IMR-90 (cell line): ENCODE data around the gene GOLGA8S. TPM values are rescaled to one million over a fixed set of nuclear protein-coding genes. Genes with fewer than 3 reads are reported as not detected.
"Not testable (repeated sequence)": the region's sequence is repeated elsewhere in the genome, so short reads cannot be mapped to it uniquely, and the experiment has no call there.

ENCODE experiments used
- ATAC-seq: fragments of 200-7000 bp; cut with Tn5 transposase; 2 replicates; pipeline ENCODE4 v1.9.1; 2020; ENCODE audit warnings: low read depth, mild to moderate bottlenecking, moderate library complexity
- BruUV-seq: library from RNA; stranded (reverse); fragments of 400-500 nt; replicated peaks from 2 replicates; lab custom pipeline; 2021; lab: Mats Ljungman, UMichigan
- CTCF ChIA-PET: fragments of 300-600 bp; formaldehyde crosslinking; extraction: SDS; loops from one replicate; lab custom pipeline; 2021; ENCODE audit warnings: antibody characterized with exemption; lab: Yijun Ruan, JAX
- POLR2A ChIA-PET: fragments of 300-600 bp; sonication (Branson Sonifier 250); formaldehyde crosslinking; loops from one replicate; lab custom pipeline; 2022; ENCODE audit warnings: antibody characterized with exemption; ENCODE audit not compliant: unreplicated experiment; lab: Charles Lee
- DNase-seq: peaks from one replicate; pipeline ENCODE4 v3.0.0; 2013
- H2AFZ ChIP-seq: replicated peaks from 2 replicates; pipeline ENCODE3; 2013; ENCODE audit warnings: low read length, mild to moderate bottlenecking; ENCODE audit not compliant: poor library complexity
- H2AK5ac ChIP-seq: 2 replicates; pipeline ENCODE4 v1.6.1; 2013; ENCODE audit warnings: low read depth, low read length, inconsistent platforms
- H2AK9ac ChIP-seq: replicated peaks from 2 replicates; pipeline ENCODE3; 2013; ENCODE audit warnings: mild to moderate bottlenecking, low read depth, low read length, moderate library complexity; ENCODE audit not compliant: poor library complexity
- H2BK120ac ChIP-seq: 2 replicates; pipeline ENCODE4 v1.6.1; 2013; ENCODE audit warnings: low read depth, low read length, inconsistent platforms
- H2BK15ac ChIP-seq: 3 replicates; pipeline ENCODE4 v1.6.1; 2013; ENCODE audit warnings: low read depth, low read length, inconsistent platforms
- H2BK20ac ChIP-seq: 2 replicates; pipeline ENCODE4 v1.6.1; 2013; ENCODE audit warnings: low read depth, mild to moderate bottlenecking, inconsistent platforms, low read length, moderate library complexity
- H2BK5ac ChIP-seq: 2 replicates; pipeline ENCODE4 v1.6.1; 2013; ENCODE audit warnings: mild to moderate bottlenecking, low read depth, low read length, inconsistent platforms; ENCODE audit not compliant: poor library complexity, severe bottlenecking
- H3K14ac ChIP-seq: replicated peaks from 2 replicates; pipeline ENCODE4 v1.6.1; 2013; ENCODE audit warnings: low read depth, low read length, inconsistent platforms
- H3K18ac ChIP-seq: 2 replicates; pipeline ENCODE4 v1.6.1; 2013; ENCODE audit warnings: low read depth, low read length, control low read depth
- H3K23ac ChIP-seq: 2 replicates; pipeline ENCODE4 v1.6.1; 2013; ENCODE audit warnings: low read depth, low read length, inconsistent platforms
- H3K27ac ChIP-seq: 2 replicates; pipeline ENCODE4 v1.5.1; 2013; ENCODE audit warnings: mild to moderate bottlenecking, control low read depth, low read length; ENCODE audit not compliant: insufficient read depth
- H3K27me3 ChIP-seq: 2 replicates; pipeline ENCODE4 v1.6.1; 2013; ENCODE audit warnings: low read length; ENCODE audit not compliant: control insufficient read depth, insufficient read depth
- H3K36me3 ChIP-seq: 2 replicates; pipeline ENCODE4 v1.6.1; 2013; ENCODE audit warnings: low read length, mixed read lengths; ENCODE audit not compliant: control insufficient read depth, insufficient read depth
- H3K4ac ChIP-seq: 2 replicates; pipeline ENCODE4 v1.6.1; 2013; ENCODE audit warnings: low read depth, low read length, inconsistent platforms
- H3K4me1 ChIP-seq: 2 replicates; pipeline ENCODE4 v1.6.1; 2013; ENCODE audit warnings: low read length, mixed read lengths; ENCODE audit not compliant: control insufficient read depth, insufficient read depth
- H3K4me2 ChIP-seq: 2 replicates; pipeline ENCODE4 v1.6.1; 2013; ENCODE audit warnings: low read depth, mild to moderate bottlenecking, control low read depth, low read length, moderate library complexity
- H3K4me3 ChIP-seq: 2 replicates; pipeline ENCODE4 v1.5.1; 2013; ENCODE audit warnings: low read depth, mild to moderate bottlenecking, control low read depth, low read length, moderate library complexity; ENCODE audit not compliant: insufficient read depth
- H3K56ac ChIP-seq: 2 replicates; pipeline ENCODE4 v1.6.1; 2013; ENCODE audit warnings: low read length, inconsistent platforms; ENCODE audit not compliant: insufficient read depth; ENCODE audit errors: extremely low read depth
- H3K79me1 ChIP-seq, 2 experiments: 2 replicates each; pipeline ENCODE4 v1.6.1; 2013; ENCODE audit warnings: low read length in 2 of 2, inconsistent platforms in 1 of 2, low read depth in 1 of 2
- H3K9ac ChIP-seq: 2 replicates; pipeline ENCODE4 v1.6.1; 2013; ENCODE audit warnings: low read depth, low read length, control low read depth
- H3K9me1 ChIP-seq: 2 replicates; pipeline ENCODE4 v1.6.1; 2013; ENCODE audit warnings: low read length, inconsistent platforms; ENCODE audit not compliant: insufficient read depth
- H3K9me3 ChIP-seq: 2 replicates; pipeline ENCODE4 v1.6.1; 2013; ENCODE audit warnings: low read length; ENCODE audit not compliant: control insufficient read depth, insufficient read depth
- H4K20me1 ChIP-seq: 2 replicates; pipeline ENCODE4 v1.6.1; 2013; ENCODE audit warnings: low read length, inconsistent platforms; ENCODE audit not compliant: insufficient read depth
- H4K5ac ChIP-seq: 2 replicates; pipeline ENCODE4 v1.6.1; 2013; ENCODE audit warnings: mild to moderate bottlenecking, low read depth, low read length, control low read depth
- H4K8ac ChIP-seq, 2 experiments: 2 replicates each; pipeline ENCODE4 v1.6.1; 2013; ENCODE audit warnings: low read depth in 2 of 2, low read length in 2 of 2, control low read depth in 1 of 2, inconsistent platforms in 1 of 2
- H4K91ac ChIP-seq: 2 replicates; pipeline ENCODE4 v1.6.1; 2013; ENCODE audit warnings: low read depth, low read length, inconsistent platforms; ENCODE audit not compliant: insufficient read depth
- WGBS, 2 experiments: methylation state at CpG; one replicate each; pipeline versions ENCODE4 v1.1.5 to v1.1.7; 2013; ENCODE audit warnings: missing lambda C conversion rate in 2 of 2; ENCODE audit not compliant: insufficient read length in 1 of 2; ENCODE audit errors: extremely low coverage in 2 of 2; 5-methylcytosine and 5-hydroxymethylcytosine counted together
- dilution Hi-C: fragments of 300-500 bp; cut with HindIII; formaldehyde crosslinking; loops from one replicate; pipeline ENCODE4 v1.14.3; 2018; ENCODE audit warnings: low sequenced_read_pairs; ENCODE audit not compliant: unreplicated experiment
- in situ Hi-C: fragments of 300-500 bp; cut with MboI; formaldehyde crosslinking; loops from 3 replicates; pipeline ENCODE4 v1.14.3; 2019; ENCODE audit warnings: low sequenced_read_pairs, inconsistent platforms, mixed read lengths
- intact Hi-C: fragments of 100-400 bp; cut with micrococcal nuclease; formaldehyde crosslinking; loops from 2 replicates; pipeline ENCODE4 v1.10.0; 2022
- polyA plus RNA-seq, 3 experiments: library from polyadenylated mRNA; depleted of rRNA; stranded (reverse); fragments of >200 nt; gene quantifications; 2 replicates each; pipeline ENCODE4 v1.2.3, GENCODE V29; 2012; ENCODE audit warnings: low replicate concordance in 1 of 3
- total RNA-seq: library from RNA; depleted of rRNA; stranded (reverse); fragments of >200 nt; gene quantifications from 2 replicates; pipeline ENCODE4 v1.2.3, GENCODE V29; 2012

GOLGA8S gene
- total and polyA plus RNA-seq, 2 of the 4 experiments (the other 2 are of a cell fraction), result under 0.01 to 0.03 TPM

DNA sequence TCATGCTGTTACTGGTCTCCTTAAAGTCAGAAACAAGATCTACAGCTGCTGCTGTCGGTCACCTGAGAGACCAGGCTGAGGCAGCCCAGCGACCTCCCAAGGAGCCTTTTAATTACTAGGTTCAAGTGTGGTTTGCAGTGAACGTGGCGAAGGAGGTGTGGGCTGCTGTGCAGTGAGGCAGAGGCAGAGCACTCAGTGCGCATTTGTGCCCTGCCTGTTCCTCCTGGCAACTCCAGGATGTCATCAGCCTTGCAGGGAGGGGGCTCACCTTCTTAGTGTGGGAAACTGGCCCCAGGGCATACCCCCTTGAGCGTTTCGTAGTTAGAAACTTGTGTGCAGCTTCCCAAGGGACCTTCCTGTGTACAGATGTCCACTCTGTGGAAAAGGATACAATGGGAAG is 26.6 kb downstream of the GOLGA8S start:
- not testable (repeated sequence) for H3K27me3 ChIP-seq, ATAC-seq, BruUV-seq

More for the DNA sequence above, 26.6 kb downstream of the GOLGA8S start:
- H3K4me1 ChIP-seq, H3K9ac ChIP-seq, H3K79me1 ChIP-seq, H3K18ac ChIP-seq, H2BK120ac ChIP-seq, H3K4me2 ChIP-seq, H2AK5ac ChIP-seq, H3K4me3 ChIP-seq, in situ Hi-C loops, H3K14ac ChIP-seq, dilution Hi-C loops, H2AK9ac ChIP-seq, H3K9me1 ChIP-seq, H2AFZ ChIP-seq, H3K23ac ChIP-seq, H2BK15ac ChIP-seq, H3K27ac ChIP-seq, H4K20me1 ChIP-seq, H3K4ac ChIP-seq, intact Hi-C loops, H4K91ac ChIP-seq, H2BK5ac ChIP-seq, H3K36me3 ChIP-seq, H3K9me3 ChIP-seq, H4K8ac ChIP-seq, H2BK20ac ChIP-seq, CTCF ChIA-PET, H3K56ac ChIP-seq, H4K5ac ChIP-seq, POLR2A ChIA-PET, DNase-seq: not testable (repeated sequence)
- no CpG with 5 or more reads among the region's 7 CpGs for WGBS, 2 experiments
